Ovary (tissue), 9 donors: ENCODE data around the gene GPR156. TPM values are rescaled to one million over a fixed set of nuclear protein-coding genes. Genes with fewer than 3 reads are reported as not detected.
"Not testable (repeated sequence)": the region's sequence is repeated elsewhere in the genome, so short reads cannot be mapped to it uniquely, and the experiment has no call there.

Experiments used
- DNase-seq, 5 donors: peaks; one replicate each; pipeline ENCODE4 v3.0.0-alpha.2; 2019 to 2020
- H3K27ac ChIP-seq, 2 donors: fragments of 200-600 bp; one replicate each; pipeline versions ENCODE4 v1.5.1 to v1.8.0; 2019 to 2022
- H3K27me3 ChIP-seq: fragments of 200-600 bp; one replicate; pipeline ENCODE4 v1.8.0; 2022
- H3K36me3 ChIP-seq: fragments of 200-600 bp; sonication (generic); one replicate; pipeline ENCODE4 v1.5.1; 2019
- H3K4me1 ChIP-seq: one replicate; pipeline ENCODE4 v1.8.1; 2013; ENCODE audit warnings: mild to moderate bottlenecking, moderate library complexity; ENCODE audit not compliant: insufficient read depth
- H3K4me3 ChIP-seq: fragments of 200-600 bp; sonication (generic); one replicate; pipeline ENCODE4 v1.5.1; 2017
- H3K9me3 ChIP-seq, 2 donors: fragments of 200-600 bp in 1 of 2; sonication (generic) in 1 of 2; one replicate each; pipeline versions ENCODE4 v1.5.1 to v1.8.1; 2013 to 2019; ENCODE audit warnings: mild to moderate bottlenecking in 1 of 2, moderate library complexity in 1 of 2
- EP300 ChIP-seq: sonication (generic); formaldehyde crosslinking; IDR thresholded peaks from one replicate; pipeline ENCODE4 v1.6.1; 2017; ENCODE audit warnings: antibody characterized with exemption
- POLR2A ChIP-seq: fragments of 450-650 bp; IDR thresholded peaks from one replicate; pipeline ENCODE4 v1.6.1; 2017; ENCODE audit warnings: antibody characterized with exemption, mild to moderate bottlenecking, moderate library complexity
- WGBS, 3 donors: extraction: QIAGEN DNeasy Blood & Tissue Kit in 1 of 3; methylation state at CpG; one replicate each; pipeline versions ENCODE4 v1.1.5 to v1.1.7; 2013 to 2017; 5-methylcytosine and 5-hydroxymethylcytosine counted together
- intact Hi-C, 4 donors: fragments of 100-400 bp; cut with DNase I; formaldehyde crosslinking; loops; one replicate each; pipeline versions ENCODE4 v1.11.0 to v1.15.1; 2022 to 2023
- polyA plus RNA-seq, 2 donors: library from polyadenylated mRNA; stranded (reverse); fragments of 200-250 nt in 1 of 2; fragments of 350-450 nt in 1 of 2; fragmentation: Illumina TruSeq in 1 of 2; extraction: RNeasy Lipid Tissue Mini Kit (QIAGEN cat#74804) in 1 of 2; gene quantifications; one replicate each; pipeline ENCODE4 v1.2.3, GENCODE V29; 2013 to 2014
- total RNA-seq, 7 donors: library from RNA; depleted of rRNA in 2 of 7; stranded (reverse); fragments of >200 nt in 2 of 7; fragmentation: NEBNext Ultra II Directional in 3 of 7; extraction: Animal tissue kit (Norgen Biotek cat#: 25700) in 3 of 7; gene quantifications; one replicate each; pipeline versions ENCODE4 v1.1.0 to v1.2.4, GENCODE V29; 2016 to 2023
- TF ChIP-seq, protein P1 (sequence below), 3 donors: fragments of 450-650 bp in 2 of 3; fragments of 200-600 bp in 1 of 3; IDR thresholded peaks; one replicate each; pipeline versions ENCODE4 v1.5.1 to v1.8.0; 2016 to 2022; ENCODE audit warnings: antibody characterized with exemption in 3 of 3, mild to moderate bottlenecking in 1 of 3
- donor health status: DM: no; HTN: no; CAD: no; lungs with moderate emphysema.
- donor health status: DM: no; HTN: no; CAD: no.
- donor health status: Bipolar disorder and iron deficiency.
- donor health status: DM: yes; HTN: yes; CAD: no.
- donor health status: DM: no; HTN: no; CAD: no.
- donor health status: DM: yes; HTN: yes; CAD: no.

GPR156 gene
- total and polyA plus RNA-seq, 9 donors: 0.24 to 3.5 (median 1.4) TPM

DNA sequence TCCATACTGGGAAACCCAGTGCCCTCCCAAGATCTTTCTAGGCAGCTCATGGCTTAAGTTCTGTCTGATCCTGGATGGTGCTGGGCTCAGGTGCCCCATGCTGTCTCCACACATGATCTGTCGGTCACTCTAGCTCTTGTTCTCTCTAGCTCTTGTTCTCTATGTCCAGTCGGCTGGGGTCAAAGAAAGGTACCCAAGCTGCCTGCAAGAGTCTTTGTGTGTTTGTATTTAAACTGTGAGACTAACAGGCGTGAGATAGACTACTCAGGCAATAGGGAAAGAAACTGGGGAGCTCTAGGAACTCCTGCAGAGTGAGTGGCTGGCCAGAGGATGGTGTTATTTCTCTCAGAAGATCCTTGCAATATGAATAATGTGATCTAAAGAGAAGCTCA, 40.2 kb downstream of the GPR156 start:
- no peak for DNase-seq
- 72 to 76% (median 73%) methylated on average over 3 of the region's 3 CpGs for WGBS, 3 donors
- Histone ChIP-seq H3K4me3 (no peak overlapping the region), H3K27me3 (no peaks in the 10 kb centered on the region), H3K4me1 (no peaks in the 10 kb centered on the region), H3K27ac (no peak overlapping the region), H3K9me3 (no peaks in the 10 kb centered on the region), H3K36me3 (no peaks in the 10 kb centered on the region)
- no peak for TF ChIP-seq EP300
- intact Hi-C loops: loop anchor here (5.0 to 10.0 kb wide), 3 partner anchors 172 to 312 kb away; no protein-coding TSS in a partner anchor

DNA sequence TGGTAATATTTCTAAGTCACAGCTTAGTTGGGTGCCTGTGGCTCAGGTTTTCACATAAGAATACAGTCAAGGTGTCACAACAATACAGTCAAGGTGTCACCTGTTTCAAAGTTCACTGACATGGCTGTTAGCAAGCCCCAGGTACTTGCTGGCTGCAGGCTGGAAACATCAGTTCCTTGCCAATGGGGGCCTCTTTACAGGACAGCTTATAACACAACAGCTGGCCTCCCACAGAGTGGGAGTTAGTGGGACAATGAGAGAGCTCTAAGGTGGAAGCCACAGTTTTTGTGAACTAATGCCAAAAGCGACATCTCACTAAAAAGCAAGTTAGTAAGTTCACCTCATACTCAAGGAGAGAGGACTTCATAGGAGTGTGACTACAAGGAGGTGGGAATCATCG, 45.4 kb downstream of the GPR156 start:
- H3K36me3 ChIP-seq: no peaks in the 10 kb centered on the region
- no peaks in the 10 kb centered on the region for H3K4me1 ChIP-seq
- intact Hi-C loops: loop anchor here in 3 of 4 donors (5.0 to 10.0 kb wide), 3 partner anchors 178 to 318 kb away; no protein-coding TSS in a partner anchor
- H3K27ac ChIP-seq: no peak overlapping the region
- 90 to 92% (median 92%) methylated on average over 2 of the region's 2 CpGs for WGBS, 3 donors
- DNase-seq: no peak
- no peaks in the 10 kb centered on the region for H3K9me3 ChIP-seq
- H3K4me3 ChIP-seq: no peak overlapping the region
- H3K27me3 ChIP-seq: no peaks in the 10 kb centered on the region
- no peak for TF ChIP-seq EP300
- TF ChIP-seq, protein P1, sequence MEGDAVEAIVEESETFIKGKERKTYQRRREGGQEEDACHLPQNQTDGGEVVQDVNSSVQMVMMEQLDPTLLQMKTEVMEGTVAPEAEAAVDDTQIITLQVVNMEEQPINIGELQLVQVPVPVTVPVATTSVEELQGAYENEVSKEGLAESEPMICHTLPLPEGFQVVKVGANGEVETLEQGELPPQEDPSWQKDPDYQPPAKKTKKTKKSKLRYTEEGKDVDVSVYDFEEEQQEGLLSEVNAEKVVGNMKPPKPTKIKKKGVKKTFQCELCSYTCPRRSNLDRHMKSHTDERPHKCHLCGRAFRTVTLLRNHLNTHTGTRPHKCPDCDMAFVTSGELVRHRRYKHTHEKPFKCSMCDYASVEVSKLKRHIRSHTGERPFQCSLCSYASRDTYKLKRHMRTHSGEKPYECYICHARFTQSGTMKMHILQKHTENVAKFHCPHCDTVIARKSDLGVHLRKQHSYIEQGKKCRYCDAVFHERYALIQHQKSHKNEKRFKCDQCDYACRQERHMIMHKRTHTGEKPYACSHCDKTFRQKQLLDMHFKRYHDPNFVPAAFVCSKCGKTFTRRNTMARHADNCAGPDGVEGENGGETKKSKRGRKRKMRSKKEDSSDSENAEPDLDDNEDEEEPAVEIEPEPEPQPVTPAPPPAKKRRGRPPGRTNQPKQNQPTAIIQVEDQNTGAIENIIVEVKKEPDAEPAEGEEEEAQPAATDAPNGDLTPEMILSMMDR (IDR thresholded peaks at IDR 0.05): no peak
- TF ChIP-seq POLR2A: no peak

DNA sequence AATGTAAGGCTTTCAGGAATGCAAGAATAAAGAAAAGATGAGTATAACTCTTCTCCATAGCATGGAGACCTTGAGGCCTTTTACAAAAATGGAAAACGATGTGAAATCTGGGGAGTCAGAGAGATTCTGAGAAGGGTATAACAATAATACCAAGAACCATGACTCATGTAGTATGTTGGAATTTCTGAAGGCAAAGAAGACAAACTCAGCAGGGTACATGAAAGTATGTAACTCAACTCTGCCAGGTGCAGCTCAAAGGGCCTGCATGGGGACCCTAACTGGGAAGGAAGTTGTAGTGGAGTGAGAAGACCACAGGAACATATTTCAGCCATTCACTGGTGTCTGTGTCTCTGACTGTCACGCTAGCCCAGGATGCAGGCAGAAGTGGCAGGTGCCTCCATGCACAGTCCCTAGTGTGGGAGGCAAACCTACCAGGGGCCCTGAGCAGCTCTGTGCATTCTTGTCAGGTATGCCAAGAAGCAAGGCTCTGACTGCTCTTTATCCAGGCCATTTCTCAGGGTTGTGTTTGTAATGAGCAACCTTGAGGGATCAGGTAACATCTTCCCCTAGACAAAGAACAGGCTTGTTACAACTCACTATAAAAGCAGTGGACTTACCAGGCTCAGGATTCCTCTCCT, 57.2 kb downstream of the GPR156 start:
- WGBS, 3 donors: 87 to 91% (median 89%) methylated on average over 2 of the region's 2 CpGs
- Histone ChIP-seq H3K27me3 (no peaks in the 10 kb centered on the region), H3K27ac (no peak overlapping the region), H3K9me3 (no peaks in the 10 kb centered on the region), H3K4me3 (no peak overlapping the region), H3K36me3 (no peaks in the 10 kb centered on the region), H3K4me1 (no peaks in the 10 kb centered on the region)
- TF ChIP-seq, protein P1 (IDR thresholded peaks at IDR 0.05): no peak
- no peak for TF ChIP-seq POLR2A
- TF ChIP-seq EP300: no peak
- DNase-seq: no peak
- intact Hi-C loops: no loop called here

DNA sequence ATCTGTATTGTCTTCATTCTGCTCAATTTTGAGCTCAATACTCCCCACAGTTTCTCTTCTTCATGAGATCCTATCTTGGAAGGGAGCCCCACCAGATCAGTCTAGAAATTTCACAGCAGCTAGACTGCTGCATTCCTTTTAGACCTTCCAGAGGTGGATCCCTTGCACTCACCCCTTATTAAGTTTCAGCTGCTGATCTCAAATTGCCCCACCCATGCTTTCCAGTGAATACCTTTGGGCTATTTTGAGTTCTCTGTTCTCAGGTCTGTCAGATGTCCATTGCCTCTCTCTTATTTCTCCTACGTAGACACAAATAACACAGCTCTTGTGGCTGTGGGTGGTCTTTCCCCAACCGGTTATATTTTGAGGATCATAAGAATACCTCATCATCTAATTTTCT, 60.8 kb downstream of the GPR156 start:
- Histone ChIP-seq H3K27ac (no peak overlapping the region), H3K4me3 (no peak overlapping the region), H3K36me3 (no peaks in the 10 kb centered on the region), H3K9me3 (no peaks in the 10 kb centered on the region), H3K27me3 (no peaks in the 10 kb centered on the region), H3K4me1 (no peaks in the 10 kb centered on the region)
- DNase-seq: no peak
- intact Hi-C loops: loop anchor here in 1 of 4 donors (5.0 kb wide), 1 partner anchor 808 kb away; no protein-coding TSS in a partner anchor
- 88 to 93% (median 90%) methylated on average over 2 of the region's 2 CpGs for WGBS, 3 donors
- no peak for TF ChIP-seq EP300
- TF ChIP-seq POLR2A: no peak
- TF ChIP-seq, protein P1 (IDR thresholded peaks at IDR 0.05): no peak

DNA sequence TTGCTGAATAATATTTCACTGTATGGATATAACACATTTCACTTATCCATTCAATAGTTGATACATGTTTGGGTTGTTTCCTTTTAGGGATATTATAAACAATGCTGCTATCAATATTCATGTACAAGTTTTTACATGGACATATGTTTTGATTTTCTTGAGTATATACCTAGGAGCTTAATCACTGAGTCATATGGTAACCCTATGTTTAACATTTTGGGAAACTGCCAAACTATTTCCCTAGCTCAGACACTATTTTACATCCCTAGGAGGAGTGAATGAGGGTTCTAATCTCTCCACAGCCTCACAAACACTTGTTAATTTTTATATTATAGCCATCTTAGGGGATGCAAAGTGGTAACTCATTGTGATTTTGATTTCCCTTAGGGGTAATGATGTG, 66.0 kb downstream of the GPR156 start:
- Histone ChIP-seq H3K4me1 (peaks cover 5% of the 10 kb centered on the region), H3K9me3 (no peaks in the 10 kb centered on the region), H3K27me3 (no peaks in the 10 kb centered on the region), H3K36me3 (no peaks in the 10 kb centered on the region), H3K4me3 (no peak overlapping the region), H3K27ac (no peak overlapping the region)
- intact Hi-C loops: no loop called here
- DNase-seq: no peak
- TF ChIP-seq, protein P1 (IDR thresholded peaks at IDR 0.05): no peak
- TF ChIP-seq EP300: no peak
- no peak for TF ChIP-seq POLR2A

DNA sequence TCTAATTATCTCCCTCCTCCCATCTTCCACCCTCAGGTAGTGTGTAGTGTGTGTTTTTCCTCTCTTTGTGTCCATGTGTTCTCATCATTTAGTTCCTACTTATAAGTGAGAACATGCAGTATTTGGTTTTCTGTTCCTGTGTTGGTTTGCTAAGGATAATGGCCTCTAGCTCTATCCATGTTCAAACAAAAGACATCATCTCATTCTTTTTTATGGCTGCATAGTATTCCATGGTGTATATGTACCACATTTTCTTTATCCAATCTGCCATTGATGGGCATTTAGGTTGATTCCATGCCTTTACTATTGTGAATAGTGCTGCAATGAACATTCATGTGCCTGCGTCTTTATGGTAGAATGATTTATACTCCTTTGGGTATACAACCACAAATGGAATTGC, 68.4 kb downstream of the GPR156 start:
- DNase-seq, H3K4me3 ChIP-seq, H3K27ac ChIP-seq, H3K4me1 ChIP-seq, H3K36me3 ChIP-seq, H3K9me3 ChIP-seq, H3K27me3 ChIP-seq, intact Hi-C loops: not testable (repeated sequence)
- 96 to 100% (median 96%) methylated on average over 1 of the region's 1 CpG for WGBS, 3 donors
